Coronary artery (tissue), 2 donors: Measurements from ENCODE around the gene AGMAT.

Experiments used
- DNase-seq: peaks from one replicate; pipeline ENCODE4 v3.0.0-alpha.2; 2017; ENCODE audit warnings: low spot score
- H3K27ac ChIP-seq, 2 donors: fragments of 200-600 bp; sonication (generic); one replicate each; pipeline ENCODE4 v1.5.1; 2016 to 2019
- H3K4me3 ChIP-seq: fragments of 200-600 bp; sonication (generic); 2 replicates; pipeline ENCODE4 v1.5.1; 2016; ENCODE audit warnings: mild to moderate bottlenecking, moderate library complexity
- TF ChIP-seq, protein P1 (sequence below): fragments of 200-600 bp; sonication (generic); IDR thresholded peaks from one replicate; pipeline ENCODE4 v1.5.1; 2019; ENCODE audit warnings: antibody characterized with exemption

The AGMAT gene

DNA sequence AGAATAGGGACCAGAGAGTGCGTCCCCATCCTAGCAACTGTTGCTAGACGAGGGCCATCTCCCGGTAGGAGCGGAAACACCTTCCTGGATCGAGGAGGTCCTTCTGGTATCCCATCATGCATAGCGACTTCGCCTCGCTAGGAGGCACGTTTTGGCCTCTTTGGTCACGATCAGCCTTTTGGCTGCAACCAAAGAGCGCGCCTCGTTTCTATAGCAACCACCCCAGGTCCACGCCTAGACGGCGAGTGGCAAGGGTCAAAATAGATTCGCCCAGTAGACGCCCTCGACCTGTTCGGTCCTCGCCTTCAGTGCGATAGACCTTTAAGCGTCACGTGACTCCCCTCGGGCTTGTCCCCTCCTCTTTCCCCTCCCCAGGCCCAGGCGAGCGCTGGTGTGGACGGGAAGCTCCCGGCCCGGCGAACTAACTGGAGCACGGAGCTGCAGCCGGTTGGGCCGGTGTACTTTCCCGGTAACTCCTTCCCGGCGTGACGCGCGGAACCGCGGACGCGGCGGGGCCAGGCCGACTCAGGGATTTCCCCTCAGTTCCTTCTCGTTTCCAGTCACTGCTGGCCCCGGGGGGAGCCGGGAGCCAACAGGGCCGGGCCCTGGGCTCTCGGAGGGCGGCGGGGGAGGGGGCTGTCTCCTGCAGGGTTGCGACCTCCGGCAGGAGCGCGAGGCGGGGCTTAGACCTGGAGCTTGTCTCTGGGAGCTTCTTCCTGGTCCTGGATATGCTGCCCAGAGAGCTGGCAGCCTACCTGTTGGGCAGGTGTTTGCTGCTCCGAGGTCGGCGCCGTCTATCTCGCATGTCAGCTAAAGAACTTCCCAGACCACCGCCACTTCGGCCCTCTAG lies 58.1 kb downstream of the AGMAT start, which contains the start of gene DNAJC16:
DNAJC16 (plus strand) TSS at position 359 of the 850 bp plus-strand sequence. CDS start 2,258 bp downstream, outside the sequence.
- H3K27ac ChIP-seq = peak within 1 kb of the TSS; percentile 89 to 99
- DNase-seq = peak; percentile 100
- H3K4me3 ChIP-seq = peak within 1 kb of the TSS; percentile 94
- TF ChIP-seq, protein P1, sequence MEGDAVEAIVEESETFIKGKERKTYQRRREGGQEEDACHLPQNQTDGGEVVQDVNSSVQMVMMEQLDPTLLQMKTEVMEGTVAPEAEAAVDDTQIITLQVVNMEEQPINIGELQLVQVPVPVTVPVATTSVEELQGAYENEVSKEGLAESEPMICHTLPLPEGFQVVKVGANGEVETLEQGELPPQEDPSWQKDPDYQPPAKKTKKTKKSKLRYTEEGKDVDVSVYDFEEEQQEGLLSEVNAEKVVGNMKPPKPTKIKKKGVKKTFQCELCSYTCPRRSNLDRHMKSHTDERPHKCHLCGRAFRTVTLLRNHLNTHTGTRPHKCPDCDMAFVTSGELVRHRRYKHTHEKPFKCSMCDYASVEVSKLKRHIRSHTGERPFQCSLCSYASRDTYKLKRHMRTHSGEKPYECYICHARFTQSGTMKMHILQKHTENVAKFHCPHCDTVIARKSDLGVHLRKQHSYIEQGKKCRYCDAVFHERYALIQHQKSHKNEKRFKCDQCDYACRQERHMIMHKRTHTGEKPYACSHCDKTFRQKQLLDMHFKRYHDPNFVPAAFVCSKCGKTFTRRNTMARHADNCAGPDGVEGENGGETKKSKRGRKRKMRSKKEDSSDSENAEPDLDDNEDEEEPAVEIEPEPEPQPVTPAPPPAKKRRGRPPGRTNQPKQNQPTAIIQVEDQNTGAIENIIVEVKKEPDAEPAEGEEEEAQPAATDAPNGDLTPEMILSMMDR = no peak

GRCh38 chr1:15526021-15526489 lies 58.8 kb downstream of the AGMAT start:
- Histone ChIP-seq H3K4me3 (peak overlapping the region; percentile 94), H3K27ac (peak overlapping the region; percentile 89 to 99)
- DNase-seq = no peak
- TF ChIP-seq, protein P1 = no peak

DNA sequence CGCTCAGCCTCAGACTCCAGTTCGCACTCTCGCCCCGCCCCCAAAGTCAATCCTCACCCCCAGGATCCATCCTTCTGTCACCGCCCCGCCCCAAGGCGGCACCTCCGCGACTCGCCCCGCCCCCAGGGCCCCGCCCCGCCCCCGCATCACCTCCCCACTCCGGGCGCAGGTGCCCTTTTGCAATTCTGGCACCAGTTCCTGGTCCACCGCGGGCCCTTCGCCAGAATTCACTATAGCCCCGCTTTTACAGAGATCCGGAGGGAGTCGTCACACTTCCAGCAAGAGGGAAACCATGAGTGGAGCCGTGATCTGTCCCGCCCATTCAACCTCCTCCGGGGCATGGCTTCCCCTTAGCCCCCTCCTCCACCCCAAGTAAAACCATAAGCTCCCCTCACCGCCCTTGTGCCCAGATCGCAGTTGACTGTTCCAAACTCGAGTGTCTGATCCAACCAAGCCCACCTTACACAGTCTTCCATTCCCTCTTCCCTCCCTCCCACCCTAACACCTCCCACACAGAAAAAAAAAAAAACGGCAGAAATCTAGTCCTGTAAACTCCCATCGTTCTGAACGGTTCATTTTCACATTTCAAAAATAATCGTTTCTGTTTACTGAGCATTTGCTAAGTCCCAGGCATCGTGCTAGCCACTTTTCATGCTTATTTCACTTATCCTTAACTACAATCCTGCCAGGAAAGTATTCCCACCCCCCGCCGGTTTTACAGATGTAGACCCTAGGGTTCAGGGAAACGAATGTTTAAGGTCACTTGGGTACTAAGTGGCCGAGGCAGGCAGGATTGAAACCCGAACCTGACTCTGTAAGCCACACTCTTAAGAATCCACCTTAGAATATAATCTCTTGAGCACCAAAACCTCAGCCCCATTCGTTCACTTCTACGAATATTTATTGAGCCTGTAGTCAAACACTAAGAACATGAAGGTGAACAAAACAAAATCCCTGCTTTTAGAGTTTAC lies 59.5 kb downstream of the AGMAT start:
- TF ChIP-seq, protein P1 = no peak
- Histone ChIP-seq H3K27ac (peak overlapping the region; percentile 89 to 99), H3K4me3 (peak overlapping the region; percentile 94)
- peak; percentile 99 for DNase-seq

- H3K4me3 ChIP-seq = peak overlapping the region; percentile 94
- DNase-seq = peak; percentile 100
- H3K27ac ChIP-seq = peak overlapping the region; percentile 89 to 99
- TF ChIP-seq, protein P1 = no peak
These were observed 60.4 kb downstream of the AGMAT start for GRCh38 chr1:15524283-15525049.

- H3K4me3 ChIP-seq = peak within 1 kb of the TSS; percentile 94
- TF ChIP-seq, protein P1 = no peak
- peak within 1 kb of the TSS; percentile 89 to 99 for H3K27ac ChIP-seq
- no peak for DNase-seq
These were observed 60.9 kb downstream of the AGMAT start, which contains the start of gene CASP9 for GRCh38 chr1:15524021-15524282. Gene CASP9 (minus strand): TSS chr1:15524215. CDS start chr1:15524200, 15 bp downstream.
